H1 (cell line): ENCODE data around the gene ANXA6. TPM values are rescaled to one million over a fixed set of nuclear protein-coding genes. Genes with fewer than 3 reads are reported as not detected.

Source experiments
- CTCF ChIA-PET: fragments of 300-600 bp; sonication (Branson Sonifier 250); formaldehyde crosslinking; loops from one replicate; lab custom pipeline; 2021; ENCODE audit not compliant: partially characterized antibody; lab: Charles Lee
- POLR2A ChIA-PET: fragments of 300-600 bp; sonication (Branson Sonifier 250); formaldehyde crosslinking; loops from one replicate; lab custom pipeline; 2021; ENCODE audit warnings: inconsistent platforms; ENCODE audit not compliant: partially characterized antibody; lab: Charles Lee
- DNase-seq, 2 experiments: peaks; one replicate each; pipeline versions ENCODE4 v3.0.0 to v3.0.0-alpha.2; 2010 to 2022; ENCODE audit warnings: low spot score in 2 of 2, low read depth in 1 of 2, mixed read lengths in 1 of 2
- FAIRE-seq: peaks from 2 replicates; lab custom pipeline; 2011; peaks lifted over from hg19 to GRCh38; lab: Jason Lieb, UNC
- H2AFZ ChIP-seq: 2 replicates; pipeline ENCODE4 v1.8.1; 2012; ENCODE audit warnings: low read length, inconsistent platforms
- H2AK5ac ChIP-seq: 2 replicates; pipeline ENCODE4 v1.6.1; 2013; ENCODE audit warnings: low read depth, low read length
- H2BK120ac ChIP-seq: replicated peaks from 2 replicates; pipeline ENCODE3; 2013; ENCODE audit warnings: low read depth, low read length, inconsistent platforms
- H2BK12ac ChIP-seq: 2 replicates; pipeline ENCODE4 v1.6.1; 2013; ENCODE audit warnings: low read depth, low read length
- H2BK15ac ChIP-seq: 2 replicates; pipeline ENCODE4 v1.6.1; 2013; ENCODE audit warnings: low read length
- H2BK20ac ChIP-seq: 2 replicates; pipeline ENCODE4 v1.6.1; 2013; ENCODE audit warnings: low read length
- H2BK5ac ChIP-seq: 2 replicates; pipeline ENCODE4 v1.6.1; 2013; ENCODE audit warnings: low read depth, low read length
- H3K14ac ChIP-seq: 2 replicates; pipeline ENCODE4 v1.6.1; 2013; ENCODE audit warnings: inconsistent platforms; ENCODE audit not compliant: insufficient read length
- H3K18ac ChIP-seq: 2 replicates; pipeline ENCODE4 v1.6.1; 2013; ENCODE audit warnings: low read length; ENCODE audit errors: extremely low read depth
- H3K23ac ChIP-seq: 2 replicates; pipeline ENCODE4 v1.6.1; 2013; ENCODE audit warnings: inconsistent platforms; ENCODE audit not compliant: insufficient read length
- H3K23me2 ChIP-seq: 2 replicates; pipeline ENCODE4 v1.6.1; 2013; ENCODE audit warnings: low read depth, low read length
- H3K27ac ChIP-seq: 2 replicates; pipeline ENCODE4 v1.6.1; 2011; ENCODE audit warnings: low read depth, low read length, inconsistent platforms
- H3K27me3 ChIP-seq, 4 experiments: replicated peaks in 1 of 4; 1 replicate in 1 of 4; 2 replicates in 3 of 4; pipeline versions ENCODE4 v1.6.1 to v1.8.1; 2011 to 2013; ENCODE audit warnings: low read length in 3 of 4, mild to moderate bottlenecking in 3 of 4, inconsistent platforms in 2 of 4, mixed read lengths in 2 of 4, moderate library complexity in 1 of 4; ENCODE audit not compliant: control insufficient read depth in 3 of 4, insufficient read depth in 3 of 4; ENCODE audit errors: extremely low read depth in 1 of 4
- H3K36me3 ChIP-seq, 4 experiments: 2 replicates each; pipeline versions ENCODE4 v1.6.1 to v1.8.1; 2011 to 2013; ENCODE audit warnings: mild to moderate bottlenecking in 4 of 4, low read length in 3 of 4, moderate library complexity in 2 of 4, control low read depth in 1 of 4, inconsistent platforms in 1 of 4; ENCODE audit not compliant: insufficient read depth in 4 of 4, control insufficient read depth in 2 of 4
- H3K4ac ChIP-seq: replicated peaks from 2 replicates; pipeline ENCODE3; 2013; ENCODE audit warnings: low read length, low read depth, mixed read lengths, inconsistent platforms; ENCODE audit not compliant: insufficient read length
- H3K4me1 ChIP-seq, 4 experiments: replicated peaks in 1 of 4; 1 replicate in 1 of 4; 2 replicates in 3 of 4; pipeline versions ENCODE4 v1.6.1 to v1.8.1; 2011 to 2013; ENCODE audit warnings: low read length in 3 of 4, inconsistent platforms in 2 of 4, mixed read lengths in 1 of 4; ENCODE audit not compliant: insufficient read depth in 4 of 4, control insufficient read depth in 3 of 4
- H3K4me2 ChIP-seq, 2 experiments: 2 replicates each; pipeline versions ENCODE4 v1.6.1 to v1.8.1; 2011 to 2013; ENCODE audit warnings: low read depth in 2 of 2, low read length in 2 of 2, control low read depth in 1 of 2, inconsistent platforms in 1 of 2, mild to moderate bottlenecking in 1 of 2; ENCODE audit not compliant: insufficient read depth in 1 of 2
- H3K4me3 ChIP-seq, 4 experiments: fragments of 200-600, 300-600 bp in 1 of 4; sonication (generic), shearing (Covaris generic), sonication (Bioruptor Twin) in 1 of 4; 2 replicates each; pipeline versions ENCODE4 v1.5.1 to v1.8.1; 2011 to 2016; ENCODE audit warnings: low read length in 4 of 4, low read depth in 3 of 4, control low read depth in 2 of 4, inconsistent platforms in 2 of 4, mild to moderate bottlenecking in 2 of 4, mixed read lengths in 1 of 4, moderate library complexity in 1 of 4; ENCODE audit not compliant: insufficient read depth in 2 of 4; ENCODE audit errors: extremely low read depth in 1 of 4
- H3K56ac ChIP-seq: replicated peaks from 2 replicates; pipeline ENCODE3; 2013; ENCODE audit warnings: low read depth, mild to moderate bottlenecking, mixed read lengths, low read length, inconsistent platforms; ENCODE audit not compliant: insufficient read length
- H3K79me1 ChIP-seq: 2 replicates; pipeline ENCODE4 v1.6.1; 2013; ENCODE audit warnings: low read depth, low read length, control low read depth
- H3K79me2 ChIP-seq, 2 experiments: 2 replicates each; pipeline versions ENCODE4 v1.6.1 to v1.8.1; 2012 to 2013; ENCODE audit warnings: low read length in 2 of 2, mild to moderate bottlenecking in 2 of 2, inconsistent platforms in 1 of 2; ENCODE audit not compliant: insufficient read depth in 2 of 2, control insufficient read depth in 1 of 2
- H3K9ac ChIP-seq, 4 experiments: replicated peaks in 1 of 4; 1 replicate in 1 of 4; 2 replicates in 3 of 4; pipeline versions ENCODE4 v1.6.1 to v1.8.1; 2011 to 2013; ENCODE audit warnings: low read depth in 3 of 4, low read length in 3 of 4, control low read depth in 2 of 4, mild to moderate bottlenecking in 2 of 4, moderate library complexity in 2 of 4, inconsistent platforms in 1 of 4; ENCODE audit errors: extremely low read depth in 1 of 4
- H3K9me3 ChIP-seq, 2 experiments: 2 replicates each; pipeline versions ENCODE4 v1.6.1 to v1.8.1; 2012 to 2013; ENCODE audit warnings: mild to moderate bottlenecking in 2 of 2, moderate library complexity in 2 of 2, control low read depth in 1 of 2, inconsistent platforms in 1 of 2, low read depth in 1 of 2, low read length in 1 of 2, mixed read lengths in 1 of 2; ENCODE audit not compliant: insufficient read depth in 2 of 2
- H4K20me1 ChIP-seq, 2 experiments: replicated peaks in 1 of 2; 2 replicates each; pipeline versions ENCODE3 to v1.8.1; 2011 to 2013; ENCODE audit warnings: inconsistent platforms in 2 of 2, low read length in 2 of 2, mild to moderate bottlenecking in 1 of 2; ENCODE audit not compliant: insufficient read depth in 2 of 2, control insufficient read depth in 1 of 2
- H4K5ac ChIP-seq: 2 replicates; pipeline ENCODE4 v1.6.1; 2013; ENCODE audit warnings: low read length, low read depth, mixed read lengths, inconsistent platforms; ENCODE audit not compliant: insufficient read length
- H4K8ac ChIP-seq: 2 replicates; pipeline ENCODE4 v1.8.0; 2013; ENCODE audit warnings: mild to moderate bottlenecking, moderate library complexity, low read length, inconsistent platforms; ENCODE audit not compliant: insufficient read depth; ENCODE audit errors: extremely low read depth
- H4K91ac ChIP-seq: replicated peaks from 2 replicates; pipeline ENCODE3; 2013; ENCODE audit warnings: low read length, mixed read lengths, inconsistent platforms; ENCODE audit not compliant: insufficient read length
- ATF3 ChIP-seq: IDR thresholded peaks from 2 replicates; pipeline ENCODE4 v1.6.1; 2011; ENCODE audit warnings: low read depth, mild to moderate bottlenecking, low read length; ENCODE audit not compliant: insufficient read depth
- BACH1 ChIP-seq: IDR thresholded peaks from 2 replicates; pipeline ENCODE4 v1.6.1; 2012; ENCODE audit warnings: low read length, improper control_type of control experiment
- CEBPB ChIP-seq: IDR thresholded peaks from 2 replicates; pipeline ENCODE4 v1.6.1; 2012; ENCODE audit warnings: low read depth, low read length
- EZH2 ChIP-seq: fragments of 200-600 bp; sonication (generic); IDR thresholded peaks from 2 replicates; pipeline ENCODE4 v1.7.1; 2012; ENCODE audit warnings: low read depth, mild to moderate bottlenecking, moderate library complexity, low read length, inconsistent platforms; ENCODE audit not compliant: severe bottlenecking
- FOSL1 ChIP-seq: IDR thresholded peaks from 2 replicates; pipeline ENCODE4 v1.6.1; 2011; ENCODE audit warnings: mild to moderate bottlenecking, low read depth, low read length, moderate library complexity; ENCODE audit not compliant: insufficient read depth
- GABPA ChIP-seq: IDR thresholded peaks from 2 replicates; pipeline ENCODE4 v1.6.1; 2011; ENCODE audit warnings: mild to moderate bottlenecking, low read length, moderate library complexity, borderline replicate concordance; ENCODE audit not compliant: insufficient read depth
- KDM5A ChIP-seq: fragments of 200-600 bp; IDR thresholded peaks from 2 replicates; pipeline ENCODE4 v1.7.1; 2012; ENCODE audit warnings: mild to moderate bottlenecking, low read length, inconsistent platforms, mixed read lengths
- RBBP5 ChIP-seq: IDR thresholded peaks from 2 replicates; pipeline ENCODE4 v1.7.1; 2012; ENCODE audit warnings: low read depth, mild to moderate bottlenecking, inconsistent platforms, low read length, moderate library complexity, borderline replicate concordance
- RNF2 ChIP-seq: fragments of 200-900, 300-1000 bp; sonication (generic); IDR thresholded peaks from 2 replicates; pipeline ENCODE4 v1.7.1; 2016; ENCODE audit warnings: borderline replicate concordance, low read depth, mild to moderate bottlenecking, antibody characterized with exemption, low read length; ENCODE audit not compliant: poor library complexity, severe bottlenecking; ENCODE audit errors: missing control alignments
- SIX5 ChIP-seq: IDR thresholded peaks from 2 replicates; pipeline ENCODE4 v1.6.1; 2011; ENCODE audit warnings: mild to moderate bottlenecking, low read depth, low read length
- WGBS, 2 experiments: shearing (Covaris generic) in 1 of 2; methylation state at CpG; one replicate each; pipeline versions ENCODE4 v1.1.6 to v1.1.7; 2013 to 2015; ENCODE audit warnings: low lambda C conversion rate in 2 of 2, mixed read lengths in 2 of 2, inconsistent platforms in 1 of 2, low coverage in 1 of 2, missing lambda C conversion rate in 1 of 2; ENCODE audit not compliant: insufficient replicate concordance in 2 of 2, insufficient coverage in 1 of 2, insufficient read length in 1 of 2; ENCODE audit errors: extremely low coverage in 1 of 2, missing lambda C conversion rate in 1 of 2; 5-methylcytosine and 5-hydroxymethylcytosine counted together
- polyA plus RNA-seq, 7 experiments: library from polyadenylated mRNA; depleted of rRNA in 3 of 7; stranded (reverse) in 5 of 7; unstranded in 2 of 7; fragments of >200 nt in 5 of 7; fragments of 200-250 nt in 2 of 7; gene quantifications; 1 replicate in 5 of 7; 2 replicates in 1 of 7; 4 replicates in 1 of 7; pipeline versions ENCODE4 v1.2.1 to v1.2.3, GENCODE V29; 2011 to 2013; ENCODE audit warnings: missing spikeins in 2 of 7, mixed read lengths in 2 of 7
- total RNA-seq: library from RNA; stranded (reverse); fragmentation: NEBNext Ultra II Directional; extraction: Animal tissue kit (Norgen Biotek cat#: 25700); gene quantifications from 2 replicates; pipeline ENCODE4 v1.2.1, GENCODE V29; 2021

The ANXA6 gene
- total and polyA plus RNA-seq, 2 of the 8 experiments (the other 6 are each of a cell fraction or from before 2014, with no cell fraction given) = 61.3 to 78.6 TPM

- Histone ChIP-seq H3K4me3 (no peak overlapping the region), H3K36me3 (peaks cover 0 to 7% (median 0%) of the 10 kb centered on the region in 4 experiments; a peak in 3 of 8 replicates), H2BK12ac (no peak overlapping the region), H3K56ac (no peak overlapping the region), H2AK5ac (no peak overlapping the region), H2AFZ (no peak overlapping the region), H2BK5ac (no peak overlapping the region), H3K4me2 (no peak overlapping the region), H3K14ac (no peak overlapping the region), H4K5ac (no peak overlapping the region), H2BK120ac (no peak overlapping the region), H4K91ac (no peak overlapping the region), H4K20me1 (peaks cover 0 to 8% of the 10 kb centered on the region in 2 experiments), H3K4ac (no peak overlapping the region), H2BK15ac (no peak overlapping the region), H4K8ac (no peak overlapping the region), H3K4me1 (peaks cover 0 to 10% (median 5%) of the 10 kb centered on the region in 4 experiments; a peak in 4 of 7 replicates), H3K79me2 (no peaks in the 10 kb centered on the region; a peak in 1 of 4 replicates), H3K9me3 (no peaks in the 10 kb centered on the region), H3K23ac (no peak overlapping the region), H3K27me3 (no peaks in the 10 kb centered on the region), H3K27ac (no peak overlapping the region; the same call in 1 of the 2 replicates), H3K18ac (no peak overlapping the region), H2BK20ac (no peak overlapping the region), H3K79me1 (peaks cover 4% of the 10 kb centered on the region; the same call in 1 of the 2 replicates), H3K9ac (no peak overlapping the region), H3K23me2 (no peaks in the 10 kb centered on the region)
- CTCF ChIA-PET = interaction anchor here (1.2 to 28.6 kb wide), 6 partner anchors 8 to 102 kb away, joined by 3 to 442 read pairs (median 6); no protein-coding TSS in a partner anchor
- no peak for DNase-seq
- WGBS, 2 experiments = 90% methylated on average over 17 of the region's 17 CpGs; no CpG with 5 or more reads in 1 of the 2 experiments
- POLR2A ChIA-PET = interaction anchor here (1.3 to 1.6 kb wide), 2 partner anchors 19 to 27 kb away, joined by 3 read pairs; no protein-coding TSS in a partner anchor
- no peak for FAIRE-seq
- TF ChIP-seq EZH2 (no peak), RNF2 (no peak), RBBP5 (no peak), KDM5A (no peak), CEBPB (no peak), SIX5 (no peak), FOSL1 (no peak), BACH1 (no peak), ATF3 (no peak), GABPA (no peak)
Measured at GRCh38 chr5:151063142-151063989, 94.2 kb downstream of the ANXA6 start.
